SK-N-MC (cell line): ENCODE results near the gene PDS5B.

Source experiments
- EZH2 ChIP-seq: fragments of 200-600 bp; sonication (generic); IDR thresholded peaks from one replicate; pipeline ENCODE4 v1.6.1; 2017; ENCODE audit warnings: antibody characterized with exemption
- POLR2AphosphoS5 ChIP-seq: IDR thresholded peaks from 2 replicates; pipeline ENCODE4 v1.6.1; 2012; ENCODE audit warnings: mild to moderate bottlenecking, low read depth, low read length, borderline replicate concordance

DNA sequence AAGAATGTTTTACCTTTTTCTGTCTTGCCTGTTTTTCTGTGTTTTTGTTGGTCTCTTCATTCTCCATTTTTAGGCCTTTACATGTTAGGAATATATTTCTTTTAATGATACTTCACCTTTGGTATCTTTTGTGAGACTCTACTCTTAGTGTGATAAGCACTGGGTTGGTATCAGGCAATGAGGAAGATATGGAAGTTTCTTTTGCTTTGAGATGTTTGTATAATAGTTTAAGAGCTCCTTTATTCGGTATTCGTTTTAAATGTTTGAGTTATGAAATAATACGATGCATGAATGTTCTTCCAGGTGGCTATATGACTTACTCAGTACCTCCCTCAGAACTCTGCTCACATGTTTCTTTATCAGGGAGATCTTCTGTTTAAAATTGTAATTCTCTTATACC is 144.8 kb downstream of the PDS5B start:
- TF ChIP-seq POLR2AphosphoS5 (no peak), EZH2 (no peak)
